ENCODE measurements around the gene PCDH19. TPM values are rescaled to one million over a fixed set of nuclear protein-coding genes. Genes with fewer than 3 reads are reported as not detected.

The PCDH19 gene
- total and polyA plus RNA-seq, 9 donors, result 1.2 to 4.4 (median 3.0) TPM

GRCh38 chrX:100265179-100265578 lies 144.9 kb downstream of the PCDH19 start:
- H3K4me1 ChIP-seq (ENCODE audit: insufficient read depth), result no peaks in the 10 kb centered on the region
- intact Hi-C loops (cut with DNase I), result no loop called here
- H3K4me3 ChIP-seq, result no peak overlapping the region
- no peaks in the 10 kb centered on the region for H3K27me3 ChIP-seq
- TF ChIP-seq EP300 (IDR thresholded peaks at IDR 0.05) (no peak), POLR2A (IDR thresholded peaks at IDR 0.05) (no peak)
- TF ChIP-seq, protein P1, sequence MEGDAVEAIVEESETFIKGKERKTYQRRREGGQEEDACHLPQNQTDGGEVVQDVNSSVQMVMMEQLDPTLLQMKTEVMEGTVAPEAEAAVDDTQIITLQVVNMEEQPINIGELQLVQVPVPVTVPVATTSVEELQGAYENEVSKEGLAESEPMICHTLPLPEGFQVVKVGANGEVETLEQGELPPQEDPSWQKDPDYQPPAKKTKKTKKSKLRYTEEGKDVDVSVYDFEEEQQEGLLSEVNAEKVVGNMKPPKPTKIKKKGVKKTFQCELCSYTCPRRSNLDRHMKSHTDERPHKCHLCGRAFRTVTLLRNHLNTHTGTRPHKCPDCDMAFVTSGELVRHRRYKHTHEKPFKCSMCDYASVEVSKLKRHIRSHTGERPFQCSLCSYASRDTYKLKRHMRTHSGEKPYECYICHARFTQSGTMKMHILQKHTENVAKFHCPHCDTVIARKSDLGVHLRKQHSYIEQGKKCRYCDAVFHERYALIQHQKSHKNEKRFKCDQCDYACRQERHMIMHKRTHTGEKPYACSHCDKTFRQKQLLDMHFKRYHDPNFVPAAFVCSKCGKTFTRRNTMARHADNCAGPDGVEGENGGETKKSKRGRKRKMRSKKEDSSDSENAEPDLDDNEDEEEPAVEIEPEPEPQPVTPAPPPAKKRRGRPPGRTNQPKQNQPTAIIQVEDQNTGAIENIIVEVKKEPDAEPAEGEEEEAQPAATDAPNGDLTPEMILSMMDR (IDR thresholded peaks at IDR 0.05), result no peak
- no peak for DNase-seq
- no peaks in the 10 kb centered on the region for H3K9me3 ChIP-seq
- no peak overlapping the region for H3K27ac ChIP-seq
- H3K36me3 ChIP-seq, result no peaks in the 10 kb centered on the region

GRCh38 chrX:100264200-100264599 lies 145.9 kb downstream of the PCDH19 start:
- Histone ChIP-seq H3K9me3 (no peaks in the 10 kb centered on the region), H3K36me3 (no peaks in the 10 kb centered on the region), H3K4me3 (no peak overlapping the region), H3K27me3 (no peaks in the 10 kb centered on the region), H3K27ac (no peak overlapping the region), H3K4me1 (ENCODE audit: insufficient read depth) (no peaks in the 10 kb centered on the region)
- TF ChIP-seq, protein P1 (IDR thresholded peaks at IDR 0.05), result no peak
- no peak for TF ChIP-seq POLR2A (IDR thresholded peaks at IDR 0.05)
- no peak for TF ChIP-seq EP300 (IDR thresholded peaks at IDR 0.05)
- no peak for DNase-seq
- 36 to 54% (median 39%) methylated on average over 2 of the region's 2 CpGs for WGBS, 3 donors
- intact Hi-C loops (cut with DNase I), result no loop called here

DNA sequence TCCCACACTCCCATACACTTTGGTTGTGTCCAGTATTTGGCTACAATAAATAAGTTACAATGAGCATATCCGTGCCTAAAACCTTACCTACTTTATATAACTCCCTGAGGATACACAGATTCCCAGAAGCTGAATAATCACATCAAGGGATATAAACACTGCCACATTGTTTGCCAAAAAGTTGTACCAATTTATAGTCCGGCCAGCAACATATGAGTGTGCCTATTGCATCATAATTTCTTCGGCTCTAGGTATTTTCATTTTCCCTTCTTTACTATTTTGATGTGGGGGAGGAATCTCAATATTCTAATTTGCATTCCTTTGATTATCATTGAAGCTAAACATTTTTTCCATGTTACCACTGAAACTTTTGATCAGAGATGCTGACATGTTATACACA lies 146.4 kb downstream of the PCDH19 start:
- intact Hi-C loops (cut with DNase I), result no loop called here
- H3K4me3 ChIP-seq, result no peak overlapping the region
- no peaks in the 10 kb centered on the region for H3K4me1 ChIP-seq (ENCODE audit: insufficient read depth)
- TF ChIP-seq, protein P1 (IDR thresholded peaks at IDR 0.05), result no peak
- TF ChIP-seq EP300 (IDR thresholded peaks at IDR 0.05), result no peak
- no peak for TF ChIP-seq POLR2A (IDR thresholded peaks at IDR 0.05)
- H3K27ac ChIP-seq, result no peak overlapping the region
- H3K36me3 ChIP-seq, result no peaks in the 10 kb centered on the region
- H3K9me3 ChIP-seq, result no peaks in the 10 kb centered on the region
- WGBS, 3 donors, result 47 to 50% (median 49%) methylated on average over 3 of the region's 3 CpGs
- no peak for DNase-seq
- no peaks in the 10 kb centered on the region for H3K27me3 ChIP-seq

DNA sequence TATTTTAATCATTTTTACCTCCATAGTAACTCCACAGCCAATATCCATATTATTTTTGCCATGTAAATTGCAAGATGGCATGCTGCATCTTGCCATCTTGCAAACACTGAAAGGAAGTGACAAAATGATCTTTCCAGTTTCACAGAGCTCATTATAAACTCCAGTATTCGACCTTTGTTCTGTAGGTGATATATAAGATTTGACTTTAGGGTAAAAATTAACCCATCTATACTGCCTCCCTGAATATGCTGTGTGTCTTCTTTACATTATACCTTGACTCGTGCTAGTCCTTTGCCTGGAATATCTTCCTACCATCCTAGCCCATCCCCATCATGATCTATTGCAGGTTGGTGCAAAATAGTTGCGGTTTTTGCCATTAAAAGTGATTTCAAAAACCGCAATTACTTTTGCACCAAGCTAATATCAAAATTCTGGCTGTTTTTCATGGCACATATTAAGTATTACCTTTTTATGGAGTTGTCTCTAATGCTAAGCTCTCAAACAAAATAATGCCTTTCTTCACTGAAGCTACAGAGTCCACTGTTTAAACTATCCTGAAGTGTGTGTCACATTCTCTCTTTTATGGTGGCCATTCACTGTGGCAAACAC lies 161.1 kb downstream of the PCDH19 start:
- Histone ChIP-seq H3K4me1 (ENCODE audit: insufficient read depth) (no peaks in the 10 kb centered on the region), H3K27me3 (no peaks in the 10 kb centered on the region), H3K4me3 (no peak overlapping the region), H3K9me3 (no peaks in the 10 kb centered on the region), H3K36me3 (no peaks in the 10 kb centered on the region), H3K27ac (no peak overlapping the region)
- intact Hi-C loops (cut with DNase I), result no loop called here
- DNase-seq, result no peak
- no peak for TF ChIP-seq EP300 (IDR thresholded peaks at IDR 0.05)
- TF ChIP-seq, protein P1 (IDR thresholded peaks at IDR 0.05), result no peak
- no peak for TF ChIP-seq POLR2A (IDR thresholded peaks at IDR 0.05)
- 60 to 63% (median 63%) methylated on average over 4 of the region's 4 CpGs for WGBS, 3 donors
